Dedifferentiated amniotic fluid mesenchymal stem cell (primary cell): ENCODE data around the gene FABP1.

Source experiments
- DNase-seq: peaks from one replicate; pipeline ENCODE4 v3.0.0-alpha.2; 2016; ENCODE audit errors: extremely low spot score

The FABP1 gene

DNA sequence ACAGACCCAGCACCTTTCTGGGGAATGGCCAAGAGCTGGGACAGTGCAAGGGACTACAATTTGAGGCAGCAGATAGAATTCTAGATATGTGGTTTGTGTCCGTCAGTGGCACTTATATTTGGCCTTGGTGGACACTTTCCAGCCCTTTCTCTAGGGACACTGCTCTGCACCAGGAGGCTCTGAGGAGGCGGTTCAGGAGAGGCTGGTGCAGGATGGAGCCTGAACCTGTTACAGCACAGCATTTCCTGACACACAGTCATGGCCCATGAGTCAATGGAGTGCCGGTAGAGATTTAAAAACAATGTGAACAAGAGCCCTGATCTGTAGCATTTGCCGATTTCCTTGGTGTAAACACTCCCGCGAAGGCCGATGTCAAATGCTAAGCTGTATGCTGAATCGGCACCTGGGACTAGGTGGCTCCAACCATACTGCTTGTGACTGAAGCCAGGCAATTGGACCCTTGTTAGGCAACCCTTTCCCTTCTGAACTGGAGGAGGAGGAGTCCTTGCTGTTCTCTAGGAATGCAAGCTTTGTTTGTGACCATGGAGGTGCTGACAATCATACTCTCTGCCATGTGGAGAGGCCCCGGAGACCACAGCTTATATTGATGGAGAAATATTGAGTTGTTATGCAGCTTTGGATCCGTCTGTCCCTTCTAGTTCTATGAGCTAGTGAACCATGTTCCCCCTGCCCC lies 11.9 kb downstream of the FABP1 start:
- DNase-seq = no peak

DNA sequence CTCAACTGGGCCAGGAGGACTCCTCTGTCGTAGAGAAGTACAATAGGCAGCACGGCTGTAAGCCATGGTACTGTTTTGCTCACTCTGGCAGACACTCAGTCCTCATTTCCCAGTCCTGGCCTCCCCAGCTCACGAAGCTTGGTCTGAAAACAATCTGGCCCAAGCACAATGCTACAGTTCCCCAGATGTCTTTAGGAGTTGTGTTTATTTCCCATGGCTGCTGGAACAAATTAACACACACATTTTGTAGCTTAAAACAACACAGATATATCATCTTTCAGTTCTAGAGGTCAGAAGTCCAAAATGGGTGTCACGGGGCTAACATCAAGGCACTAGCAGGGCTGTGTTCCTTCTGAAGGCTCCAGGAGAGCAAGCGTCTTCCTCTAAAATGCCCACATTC lies 13.0 kb downstream of the FABP1 start:
- no peak for DNase-seq

DNA sequence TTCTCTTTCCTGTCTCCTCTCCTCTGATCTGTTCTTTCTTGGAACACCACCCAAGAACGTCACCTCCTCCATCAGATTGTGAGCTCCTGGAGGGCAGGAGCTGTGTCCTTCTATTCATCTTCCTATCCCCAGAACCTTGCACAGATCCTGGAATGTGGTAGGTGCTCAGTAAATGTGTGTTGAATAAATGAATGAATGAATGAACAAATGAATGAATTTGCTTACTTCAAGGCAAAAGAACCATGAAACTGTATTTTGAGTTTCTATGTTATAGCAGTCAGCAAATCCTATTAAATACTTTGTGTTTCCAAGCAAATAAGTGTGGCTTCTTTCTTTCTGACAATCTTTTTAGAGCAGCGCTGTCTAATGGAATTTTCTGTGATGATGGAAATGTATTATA lies 14.8 kb downstream of the FABP1 start:
- DNase-seq = no peak

DNA sequence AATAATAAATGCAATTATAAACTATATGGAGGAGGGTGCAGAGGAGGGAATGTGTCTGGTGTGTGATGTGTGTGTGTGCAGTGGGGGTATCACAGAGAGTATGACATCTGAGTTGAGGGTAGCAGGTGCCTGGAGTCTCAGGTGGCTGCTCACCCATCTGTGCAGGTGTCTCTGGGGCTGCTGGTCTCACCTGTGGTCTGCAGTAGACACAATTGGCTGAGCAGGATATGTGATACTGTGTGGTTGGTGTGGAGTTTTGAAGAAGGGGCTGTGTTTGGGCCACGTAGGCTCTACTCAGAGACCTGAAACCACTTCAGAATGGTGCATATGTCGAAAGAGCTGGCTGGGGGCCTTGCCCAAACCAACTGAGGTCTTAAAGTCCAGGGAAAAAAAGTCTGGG lies 17.0 kb downstream of the FABP1 start:
- no peak for DNase-seq

DNA sequence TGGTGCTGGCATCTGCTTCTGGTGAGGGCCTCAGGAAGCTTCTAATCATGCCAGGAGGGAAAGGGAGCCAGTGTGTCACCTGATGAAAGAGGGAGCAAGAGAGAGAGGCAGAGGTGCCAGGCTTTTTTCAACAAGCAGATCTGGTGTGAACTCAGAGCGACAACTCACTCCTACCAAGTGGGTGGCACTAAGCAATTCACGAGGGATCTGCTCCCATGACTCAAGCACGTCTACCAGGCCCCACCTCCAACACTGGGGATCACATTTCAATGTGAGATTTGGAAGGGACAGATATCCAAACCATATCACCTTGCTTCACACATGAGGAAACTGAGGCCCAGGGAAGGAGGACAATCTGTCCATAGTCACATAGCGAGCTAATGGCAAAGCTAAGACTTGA lies 19.1 kb downstream of the FABP1 start:
- no peak for DNase-seq

DNA sequence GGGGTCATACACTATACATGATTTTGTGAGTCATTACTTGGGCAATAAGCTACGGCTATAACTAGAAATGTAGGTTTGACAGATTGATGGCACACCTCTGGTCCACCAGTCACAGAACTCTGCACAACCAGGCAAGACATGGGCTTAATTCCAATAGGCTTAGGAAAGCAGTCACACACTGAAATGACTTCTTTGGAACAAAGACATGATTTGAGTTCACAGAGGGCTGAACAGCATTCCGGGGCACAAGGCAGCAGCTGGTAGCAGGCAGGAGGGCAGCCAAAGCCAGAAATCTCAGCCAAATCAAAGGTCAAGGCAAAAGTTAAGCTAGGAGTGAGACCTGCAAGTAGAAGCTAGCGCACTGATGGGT lies 27.4 kb downstream of the FABP1 start:
- no peak for DNase-seq

DNA sequence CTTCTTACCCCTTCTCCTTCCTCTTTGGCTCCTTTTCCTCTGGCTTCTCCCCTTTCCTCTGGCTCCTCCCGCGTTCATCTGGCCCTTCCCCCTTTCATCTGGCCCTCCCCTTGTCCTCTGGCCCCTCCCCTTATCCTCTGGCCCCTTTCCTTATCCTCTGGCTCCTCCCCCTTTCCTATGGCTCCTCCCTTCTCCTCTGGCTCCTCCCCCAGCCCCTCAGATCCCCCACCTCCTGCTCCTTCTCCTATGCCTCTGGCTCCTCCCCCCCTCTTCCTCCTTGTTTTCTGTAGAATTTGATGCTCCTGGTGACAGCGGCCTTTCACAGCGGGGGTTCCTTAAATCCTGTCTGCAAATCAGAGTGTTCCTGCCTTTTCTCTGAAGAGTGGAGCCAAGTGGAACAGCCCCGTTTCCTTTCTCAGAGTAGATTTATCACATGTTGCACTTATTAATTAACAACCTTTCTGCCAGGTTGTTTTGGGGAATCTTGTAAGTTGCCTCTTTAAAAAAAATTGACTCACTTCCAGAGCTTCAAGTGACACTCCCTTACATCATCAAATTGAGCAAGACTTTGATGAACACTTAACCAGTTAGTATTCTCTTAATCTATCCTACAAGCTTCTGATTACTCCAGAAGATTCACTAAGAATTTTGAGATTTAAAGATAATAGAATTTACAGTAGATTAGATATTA lies 27.9 kb downstream of the FABP1 start:
- no peak for DNase-seq

DNA sequence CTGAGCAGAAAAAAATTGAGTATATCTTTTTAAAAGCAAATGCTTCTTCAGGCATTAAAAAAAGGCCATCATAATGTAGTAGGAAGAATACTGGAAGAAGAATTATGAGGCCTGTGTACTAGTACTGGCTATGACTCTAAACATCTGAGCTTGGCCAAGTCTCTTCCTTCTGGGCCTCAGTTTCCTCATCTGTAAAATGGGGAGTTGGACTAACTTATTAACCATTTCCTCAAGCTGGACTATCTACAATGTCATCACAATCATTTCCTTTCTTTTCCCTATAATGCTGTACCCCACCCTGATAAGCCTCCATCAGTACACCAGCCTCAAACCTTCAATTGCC lies 29.3 kb downstream of the FABP1 start:
- no peak for DNase-seq

DNA sequence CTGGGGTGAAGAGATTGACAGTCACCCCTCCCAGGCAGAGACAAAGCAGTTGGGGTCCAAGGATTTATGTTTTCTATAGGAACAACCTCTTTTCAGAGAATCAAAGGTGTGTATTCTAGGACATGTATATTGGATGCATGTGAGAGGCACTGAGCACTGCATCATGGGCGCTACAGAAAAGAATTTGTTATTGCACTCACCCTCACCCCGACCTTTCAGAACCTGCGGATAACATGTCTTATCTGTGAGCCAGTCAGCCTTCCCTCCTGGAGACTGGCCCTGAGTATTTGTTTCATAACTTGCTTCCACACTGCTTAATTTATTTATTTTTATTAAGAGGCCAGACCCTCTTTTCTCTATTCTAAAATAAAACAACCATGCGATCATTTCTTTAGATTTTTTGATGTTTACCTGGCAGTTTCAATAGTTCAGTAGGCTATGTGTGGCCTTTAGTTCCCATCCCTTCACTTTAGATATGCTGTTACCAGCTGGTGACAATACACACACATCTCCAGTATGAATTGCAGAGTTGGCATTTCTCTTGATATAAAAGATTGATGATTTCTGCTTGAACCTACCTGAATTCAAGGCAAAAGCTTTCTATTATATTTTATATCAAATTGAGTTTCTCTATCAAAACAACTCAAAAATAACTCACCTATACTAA lies 29.8 kb downstream of the FABP1 start:
- DNase-seq = no peak

DNA sequence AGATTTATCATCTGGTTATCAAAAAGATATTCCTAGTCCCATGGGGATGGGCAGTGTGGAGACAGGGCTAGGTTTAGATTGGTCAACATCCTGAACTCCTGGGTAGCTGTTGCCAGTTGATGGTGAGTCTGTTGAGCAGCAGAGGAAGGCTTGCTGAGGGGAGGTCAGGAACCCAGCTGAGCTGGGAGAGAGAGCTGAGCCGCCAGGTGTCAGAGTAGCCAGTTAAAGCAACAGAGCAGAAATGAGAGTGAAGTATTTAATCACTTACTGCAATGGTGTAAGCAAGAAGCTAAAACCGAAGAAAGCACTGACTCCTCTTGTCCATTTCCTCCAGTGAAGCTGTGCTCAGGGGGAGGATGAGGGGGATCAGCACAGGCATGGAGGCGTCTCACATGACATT lies 30.7 kb downstream of the FABP1 start:
- DNase-seq = no peak

DNA sequence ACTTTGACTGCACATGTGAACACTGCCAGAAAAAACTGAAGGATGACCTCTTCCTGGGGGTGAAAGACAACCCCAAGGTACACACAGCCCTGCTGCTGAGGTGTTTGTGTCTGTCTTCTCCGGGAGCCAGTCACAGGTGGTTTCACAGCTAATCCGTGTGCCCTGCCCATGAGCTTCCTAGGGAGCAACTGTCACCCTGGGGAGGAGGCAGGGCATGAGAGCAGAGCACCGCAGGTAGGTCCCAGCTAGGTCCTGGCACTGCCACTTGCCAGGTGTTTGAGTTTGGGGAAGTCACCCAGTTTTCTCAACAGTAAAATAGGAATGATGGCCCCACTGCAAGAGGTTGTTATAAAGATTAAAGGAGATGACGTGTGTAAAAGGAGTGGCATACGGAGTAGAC lies 31.2 kb downstream of the FABP1 start:
- DNase-seq = no peak

DNA sequence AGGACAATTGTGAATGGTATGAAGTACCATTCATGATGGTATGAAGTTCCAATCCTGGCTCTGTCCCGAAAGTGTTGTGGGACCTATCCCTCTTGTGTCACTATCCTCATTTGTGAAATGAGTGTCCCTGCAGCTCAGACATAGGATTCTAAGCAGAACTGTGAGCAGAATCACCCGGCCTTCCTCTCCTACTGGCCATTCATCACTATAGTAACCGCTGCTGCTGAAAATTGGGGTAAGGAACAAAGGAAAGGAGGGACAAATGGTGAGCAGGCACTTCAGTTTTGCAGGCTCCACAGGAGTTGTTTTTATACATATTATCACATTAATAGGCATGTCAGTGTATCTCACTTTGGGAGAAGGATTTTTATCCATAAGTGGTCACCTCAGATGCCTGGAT lies 32.8 kb downstream of the FABP1 start:
- no peak for DNase-seq

DNA sequence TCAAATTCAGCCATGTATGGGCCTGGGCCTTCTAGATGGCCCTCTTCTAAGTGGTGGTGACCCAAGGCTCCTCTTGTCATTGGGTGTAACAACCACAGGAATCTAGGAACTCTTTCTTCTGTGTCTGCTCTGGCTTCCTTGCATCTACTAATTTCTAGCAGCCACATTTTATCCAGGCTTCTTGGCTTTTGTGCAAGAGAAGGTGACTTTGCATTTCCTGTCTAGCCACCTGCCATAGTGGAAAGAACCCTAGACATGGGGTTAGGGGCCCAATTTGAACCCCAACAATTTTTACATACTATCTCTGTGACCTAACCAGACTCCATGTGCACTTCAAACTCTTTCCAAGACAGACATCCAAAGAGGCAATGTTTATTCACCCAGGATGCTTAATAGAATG lies 35.1 kb downstream of the FABP1 start:
- no peak for DNase-seq

DNA sequence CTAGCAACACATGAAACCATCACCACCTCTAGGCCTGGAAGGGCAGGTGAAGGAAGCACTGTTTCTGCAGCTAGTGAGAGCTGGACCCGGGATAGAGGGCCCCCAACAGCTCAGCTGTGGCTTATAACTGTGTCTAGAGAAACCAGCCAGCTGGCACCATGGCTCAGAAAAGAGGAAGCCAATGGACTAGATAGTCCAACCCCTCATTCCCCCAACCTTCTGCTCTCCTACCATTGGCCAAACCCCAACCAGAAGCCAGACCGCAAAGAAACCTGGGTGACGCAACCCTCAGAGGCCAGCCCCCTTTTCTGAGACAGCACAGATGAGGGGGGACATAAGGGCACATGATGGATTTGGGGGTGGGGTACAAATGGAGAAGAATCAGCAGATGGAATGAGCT lies 35.9 kb downstream of the FABP1 start:
- DNase-seq = no peak

DNA sequence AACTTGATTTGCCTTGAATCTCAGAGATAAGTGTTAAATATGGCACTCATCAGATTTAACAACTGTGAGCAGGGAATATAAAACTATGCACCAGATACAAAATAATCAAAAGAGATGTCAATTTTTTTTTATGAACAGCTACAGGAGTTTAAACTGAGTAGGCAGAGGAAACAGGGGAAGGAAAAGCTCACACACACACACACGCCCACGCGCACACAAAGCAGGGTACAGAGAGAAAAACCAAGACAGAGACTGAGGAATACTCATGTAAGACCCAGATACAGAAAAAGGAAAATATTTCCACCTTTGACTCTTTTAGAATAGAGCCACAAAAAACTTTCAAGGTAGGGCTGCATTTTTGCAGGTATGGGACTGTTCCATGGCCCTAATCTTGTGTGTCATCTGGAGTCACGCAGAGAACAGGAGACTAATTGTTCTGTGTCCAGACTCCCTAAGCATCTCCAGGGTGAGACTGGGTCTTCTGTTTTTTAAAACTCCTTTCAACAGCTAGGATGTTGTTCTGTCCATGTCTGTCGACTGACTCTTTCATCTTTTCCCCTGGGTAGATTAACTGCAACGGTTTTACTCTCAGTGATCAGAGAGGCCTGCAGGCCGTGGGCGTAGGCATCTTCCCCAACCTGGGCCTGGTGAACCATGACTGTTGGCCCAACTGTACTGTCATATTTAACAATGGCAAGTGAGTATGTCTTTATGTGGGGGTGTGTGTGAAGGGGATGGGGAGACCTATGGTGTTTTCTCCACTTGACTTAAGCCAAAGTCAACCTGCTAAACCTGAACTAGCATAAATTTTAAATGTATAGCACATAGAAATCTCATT lies 37.2 kb downstream of the FABP1 start:
- DNase-seq = no peak

DNA sequence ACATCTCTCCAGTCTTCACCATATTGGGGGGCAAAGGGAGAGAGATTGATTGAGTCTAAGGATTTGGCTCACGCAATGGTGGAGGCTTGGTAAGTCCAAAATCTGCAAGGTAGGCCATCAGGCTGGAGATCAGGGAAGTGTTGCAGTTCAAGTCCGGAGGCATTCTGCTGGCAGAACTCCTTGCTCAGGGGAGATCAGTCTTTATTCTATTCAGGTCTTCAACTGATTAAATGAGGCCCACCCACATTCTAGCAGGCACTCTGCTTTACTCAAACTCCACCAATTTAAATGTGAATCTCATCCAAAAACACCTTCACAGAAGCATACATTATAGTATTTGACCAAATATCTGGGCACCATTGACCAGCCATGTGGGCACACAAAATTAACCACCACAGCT lies 38.9 kb downstream of the FABP1 start:
- no peak for DNase-seq

DNA sequence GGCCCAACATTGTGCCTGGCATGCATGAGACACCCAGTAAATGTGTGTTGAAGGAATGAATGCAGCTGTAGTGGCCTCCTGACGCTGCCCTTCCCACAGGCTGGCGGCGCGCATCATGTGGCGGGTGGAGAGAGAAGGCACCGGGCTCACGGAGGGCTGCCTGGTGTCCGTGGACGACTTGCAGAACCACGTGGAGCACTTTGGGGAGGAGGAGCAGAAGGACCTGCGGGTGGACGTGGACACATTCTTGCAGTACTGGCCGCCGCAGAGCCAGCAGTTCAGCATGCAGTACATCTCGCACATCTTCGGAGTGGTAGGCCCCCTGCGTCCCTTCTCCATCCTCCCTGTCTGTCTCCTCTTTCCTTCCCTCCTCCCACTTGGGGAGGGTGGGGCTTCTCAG lies 40.1 kb downstream of the FABP1 start:
- DNase-seq = no peak

DNA sequence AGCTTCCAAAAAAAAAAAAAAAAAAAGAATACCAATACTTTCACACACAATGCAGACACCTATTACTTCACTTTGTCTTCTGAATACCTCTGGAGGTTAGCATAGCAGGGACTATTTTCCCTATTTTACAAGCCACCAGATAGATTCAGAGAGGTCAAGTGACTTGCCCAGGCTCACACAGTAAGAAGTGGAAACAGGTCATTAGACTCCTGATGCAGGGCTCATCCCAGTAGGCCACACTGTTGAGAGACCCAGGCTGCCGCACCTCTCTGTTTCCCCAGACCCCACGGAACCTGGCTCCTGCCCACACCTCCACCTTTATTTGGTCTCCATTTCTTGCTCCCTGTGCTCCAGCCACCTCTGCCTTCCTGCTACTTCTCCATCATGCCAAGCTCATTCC lies 40.8 kb downstream of the FABP1 start:
- no peak for DNase-seq

DNA sequence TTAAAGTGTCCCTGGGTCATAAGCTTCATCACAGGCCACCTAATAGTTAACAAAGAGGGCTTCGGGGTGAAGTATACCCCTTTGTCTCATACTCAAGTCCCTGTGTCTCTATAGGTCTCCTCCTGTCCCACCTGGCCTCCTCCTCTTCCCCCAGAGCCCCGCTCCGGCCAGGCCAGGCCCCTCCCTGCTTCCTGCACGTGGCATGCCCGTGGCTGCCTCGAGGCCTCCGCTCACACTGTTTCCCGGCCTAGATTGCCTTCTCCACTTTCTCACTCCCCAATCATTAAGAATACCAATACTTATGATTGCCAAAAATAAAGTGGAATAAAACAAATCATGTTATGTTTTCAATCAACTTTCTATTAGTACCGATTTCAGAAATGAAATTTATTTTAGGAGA lies 41.5 kb downstream of the FABP1 start:
- DNase-seq = no peak

DNA sequence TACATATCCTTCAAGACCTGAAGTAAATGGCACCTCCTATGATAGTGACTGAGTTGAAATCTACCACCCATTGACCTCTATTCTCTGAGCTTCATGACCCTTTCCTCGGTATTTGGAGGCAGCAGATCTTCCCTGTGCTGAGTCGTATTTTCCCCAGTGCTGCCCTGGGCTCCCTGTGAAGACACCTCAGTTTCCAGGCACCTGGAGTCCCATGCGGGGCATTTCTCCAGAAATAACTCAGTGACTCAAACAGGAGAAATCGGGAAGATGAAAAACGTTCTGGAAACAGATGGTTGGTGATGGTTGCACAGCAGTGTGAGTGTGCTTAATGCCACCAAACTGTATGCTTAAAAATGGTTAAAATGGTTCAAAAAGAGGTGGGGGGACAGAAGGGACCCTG lies 42.3 kb downstream of the FABP1 start:
- DNase-seq = no peak

DNA sequence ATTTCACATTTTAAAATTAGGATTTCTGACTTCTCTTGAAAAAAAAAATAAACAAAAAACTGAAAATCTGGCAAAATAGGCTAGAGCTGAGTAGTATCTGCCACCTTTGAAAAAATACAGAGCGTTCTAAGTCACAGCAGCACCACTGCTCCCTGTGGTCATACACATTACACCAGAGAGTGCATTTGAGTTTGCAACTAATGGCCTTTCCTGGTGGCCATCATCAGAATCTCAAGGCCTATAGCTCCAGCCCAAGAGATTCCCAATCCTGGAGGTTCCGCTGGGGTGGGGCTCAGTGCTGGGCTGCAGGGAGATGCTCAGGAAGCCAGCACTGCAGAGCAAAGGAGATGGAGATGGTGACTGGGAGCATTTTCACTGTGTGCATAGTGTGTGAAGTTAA lies 42.8 kb downstream of the FABP1 start:
- no peak for DNase-seq

DNA sequence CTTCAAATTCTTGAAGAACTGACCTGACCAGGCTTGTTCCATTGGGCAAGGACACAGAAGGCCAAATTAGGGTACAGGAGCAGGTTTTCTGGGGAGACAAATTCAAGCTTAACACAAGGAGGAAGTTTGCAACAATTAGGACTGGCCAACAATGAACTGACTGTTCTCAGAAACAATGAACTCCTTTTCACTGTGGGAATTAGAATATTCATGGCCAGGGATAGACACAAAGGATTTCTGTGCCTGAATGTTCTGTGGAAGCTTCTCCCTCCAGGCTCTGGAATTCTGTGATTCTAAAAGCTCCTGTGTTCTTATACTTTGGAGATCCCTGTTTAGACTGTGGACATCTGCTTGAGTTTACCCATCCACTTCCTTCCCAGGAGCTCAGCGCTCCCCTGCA lies 45.1 kb downstream of the FABP1 start:
- DNase-seq = no peak
